CD14-positive monocyte (primary cell): ENCODE results near the gene NCAM1. TPM values are rescaled to one million over a fixed set of nuclear protein-coding genes. Genes with fewer than 3 reads are reported as not detected.

Experiments
- DNase-seq, 3 donors: peaks; one replicate each; pipeline ENCODE4 v3.0.0-alpha.2; 2011 to 2022
- H2AFZ ChIP-seq: 2 replicates; pipeline ENCODE4 v1.6.0; 2012; ENCODE audit warnings: mild to moderate bottlenecking, low read depth, low read length, inconsistent platforms; ENCODE audit not compliant: insufficient read depth, poor library complexity, severe bottlenecking
- H3K27ac ChIP-seq, 2 donors: 1 replicate in 1 of 2; 2 replicates in 1 of 2; pipeline ENCODE4 v1.5.1; 2012 to 2013; ENCODE audit warnings: low read length in 2 of 2, control low read depth in 1 of 2, inconsistent platforms in 1 of 2, low read depth in 1 of 2, mild to moderate bottlenecking in 1 of 2
- H3K27me3 ChIP-seq, 2 donors: one replicate each; pipeline versions ENCODE4 v1.6.0 to v1.6.1; 2011 to 2013; ENCODE audit warnings: low read length in 2 of 2; ENCODE audit not compliant: control insufficient read depth in 2 of 2, insufficient read depth in 2 of 2
- H3K36me3 ChIP-seq, 2 donors: replicated peaks in 1 of 2; 1 replicate in 1 of 2; 2 replicates in 1 of 2; pipeline versions ENCODE4 v1.5.1 to v1.6.1; 2012 to 2013; ENCODE audit warnings: low read length in 2 of 2, control low read depth in 1 of 2, inconsistent platforms in 1 of 2, mild to moderate bottlenecking in 1 of 2; ENCODE audit not compliant: insufficient read depth in 2 of 2, control insufficient read depth in 1 of 2
- H3K4me1 ChIP-seq, 2 donors: 1 replicate in 1 of 2; 2 replicates in 1 of 2; pipeline versions ENCODE4 v1.5.1 to v1.6.1; 2012 to 2013; ENCODE audit warnings: low read length in 2 of 2, control low read depth in 1 of 2, inconsistent platforms in 1 of 2, mild to moderate bottlenecking in 1 of 2, moderate library complexity in 1 of 2; ENCODE audit not compliant: insufficient read depth in 2 of 2, control insufficient read depth in 1 of 2
- H3K4me2 ChIP-seq: replicated peaks from 2 replicates; pipeline ENCODE3; 2012; ENCODE audit warnings: low read length, moderate library complexity, mild to moderate bottlenecking; ENCODE audit not compliant: poor library complexity, severe bottlenecking; ENCODE audit errors: extremely low read depth
- H3K4me3 ChIP-seq, 3 experiments: fragments of 200-600 bp in 1 of 3; sonication (generic) in 1 of 3; replicated peaks in 1 of 3; 1 replicate in 2 of 3; 2 replicates in 1 of 3; pipeline ENCODE4 v1.5.1; 2011 to 2013; ENCODE audit warnings: low read length in 3 of 3, mild to moderate bottlenecking in 3 of 3, control low read depth in 2 of 3, low read depth in 2 of 3, inconsistent platforms in 1 of 3, moderate library complexity in 1 of 3
- H3K79me2 ChIP-seq: 2 replicates; pipeline ENCODE4 v1.6.0; 2012; ENCODE audit warnings: mild to moderate bottlenecking, control low read depth, inconsistent platforms, low read length, moderate library complexity; ENCODE audit not compliant: insufficient read depth
- H3K9ac ChIP-seq: 2 replicates; pipeline ENCODE4 v1.6.0; 2017; ENCODE audit warnings: low read length, mild to moderate bottlenecking; ENCODE audit not compliant: insufficient read depth, poor library complexity, severe bottlenecking
- H3K9me3 ChIP-seq, 2 donors: replicated peaks in 1 of 2; 1 replicate in 1 of 2; 2 replicates in 1 of 2; pipeline versions ENCODE4 v1.5.1 to v1.6.1; 2012 to 2013; ENCODE audit warnings: low read length in 2 of 2, control low read depth in 1 of 2; ENCODE audit not compliant: control insufficient read depth in 1 of 2, insufficient read depth in 1 of 2
- H4K20me1 ChIP-seq: 2 replicates; pipeline ENCODE4 v1.6.0; 2012; ENCODE audit warnings: mild to moderate bottlenecking, low read length, control low read depth, moderate library complexity; ENCODE audit not compliant: insufficient read depth
- H3K27ac Mint-ChIP-seq, 7 donors: one replicate each; pipeline ENCODE4 v1.8.0; 2020; ENCODE audit warnings: mild to moderate bottlenecking in 7 of 7, mixed read lengths in 7 of 7, moderate library complexity in 6 of 7, inconsistent platforms in 2 of 7
- H3K27me3 Mint-ChIP-seq, 3 donors: one replicate each; pipeline ENCODE4 v1.8.0; 2021 to 2022; ENCODE audit warnings: low read depth in 3 of 3, mild to moderate bottlenecking in 3 of 3, mixed read lengths in 3 of 3, moderate library complexity in 3 of 3, inconsistent platforms in 1 of 3
- H3K36me3 Mint-ChIP-seq, 2 donors: one replicate each; pipeline ENCODE4 v1.8.0; 2020; ENCODE audit warnings: mixed read lengths in 2 of 2, inconsistent platforms in 1 of 2, mild to moderate bottlenecking in 1 of 2
- H3K4me1 Mint-ChIP-seq: one replicate; pipeline ENCODE4 v1.8.0; 2020; ENCODE audit warnings: mild to moderate bottlenecking, mixed read lengths
- H3K4me3 Mint-ChIP-seq, 2 donors: one replicate each; pipeline ENCODE4 v1.8.0; 2020; ENCODE audit warnings: mild to moderate bottlenecking in 2 of 2, mixed read lengths in 2 of 2, moderate library complexity in 1 of 2
- H3K9me3 Mint-ChIP-seq, 7 donors: one replicate each; pipeline ENCODE4 v1.8.0; 2020 to 2022; ENCODE audit warnings: mixed read lengths in 7 of 7, mild to moderate bottlenecking in 6 of 7, moderate library complexity in 6 of 7, inconsistent platforms in 2 of 7
- WGBS: methylation state at CpG from one replicate; pipeline ENCODE4 v1.1.5; 2013; ENCODE audit warnings: missing lambda C conversion rate; ENCODE audit not compliant: insufficient coverage; 5-methylcytosine and 5-hydroxymethylcytosine counted together
- intact Hi-C, 2 donors: fragments of 100-400 bp; cut with micrococcal nuclease; formaldehyde crosslinking; loops; one replicate each; pipeline versions ENCODE4 v1.15.0 to v1.15.1; 2023
- polyA plus RNA-seq, 3 donors: library from polyadenylated mRNA; depleted of rRNA in 1 of 3; unstranded in 2 of 3; stranded (reverse) in 1 of 3; fragments of 300-500 nt in 2 of 3; fragments of >200 nt in 1 of 3; fragmentation: Illumina TruSeq in 2 of 3; gene quantifications; 1 replicate in 2 of 3; 2 replicates in 1 of 3; pipeline ENCODE4 v1.2.3, GENCODE V29; 2012 to 2021
- TF ChIP-seq, protein P1 (sequence below): fragments of 200-600 bp; IDR thresholded peaks from one replicate; pipeline ENCODE4 v1.8.0; 2022; ENCODE audit warnings: antibody characterized with exemption, mild to moderate bottlenecking

Gene NCAM1
- polyA plus RNA-seq, 3 donors = 0.65 to 0.69 TPM; not detected in 1

DNA sequence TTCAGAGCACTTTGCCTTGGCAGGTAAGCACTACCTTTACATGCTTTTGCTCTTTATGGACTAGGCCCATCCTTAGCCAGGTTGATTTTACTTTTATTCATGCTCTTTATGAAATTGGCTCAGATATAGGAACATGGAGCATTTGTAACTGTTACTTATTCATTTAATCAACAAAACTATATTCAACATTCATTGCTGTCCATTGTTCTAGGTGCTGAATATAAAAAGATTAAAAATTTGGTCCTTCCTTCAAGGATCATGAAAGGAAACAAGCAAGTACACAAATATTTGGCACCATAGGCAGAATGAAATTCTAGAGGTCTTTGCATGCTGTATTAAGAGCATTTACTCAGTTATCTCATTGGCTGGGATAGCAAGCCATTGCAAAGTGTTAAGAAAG lies 191.3 kb downstream of the NCAM1 start:
- H3K36me3 Mint-ChIP-seq = no peaks in the 10 kb centered on the region
- no peaks in the 10 kb centered on the region for H3K79me2 ChIP-seq
- H3K27ac ChIP-seq = no peak overlapping the region
- peaks cover 0 to 2% (median 0%) of the 10 kb centered on the region in 7 donors for H3K9me3 Mint-ChIP-seq
- H3K27me3 ChIP-seq = no peaks in the 10 kb centered on the region
- H3K9ac ChIP-seq = no peak overlapping the region
- H3K4me2 ChIP-seq = no peak overlapping the region
- H3K4me3 ChIP-seq = no peak overlapping the region
- intact Hi-C loops = no loop called here
- no peak for DNase-seq
- H3K36me3 ChIP-seq = no peaks in the 10 kb centered on the region
- H3K27me3 Mint-ChIP-seq = peaks cover 0 to 3% (median 0%) of the 10 kb centered on the region in 3 donors
- no peaks in the 10 kb centered on the region for H3K9me3 ChIP-seq
- H3K27ac Mint-ChIP-seq = no peak overlapping the region
- H3K4me3 Mint-ChIP-seq = no peak overlapping the region
- H3K4me1 ChIP-seq = no peaks in the 10 kb centered on the region
- no peak overlapping the region for H2AFZ ChIP-seq
- TF ChIP-seq, protein P1, sequence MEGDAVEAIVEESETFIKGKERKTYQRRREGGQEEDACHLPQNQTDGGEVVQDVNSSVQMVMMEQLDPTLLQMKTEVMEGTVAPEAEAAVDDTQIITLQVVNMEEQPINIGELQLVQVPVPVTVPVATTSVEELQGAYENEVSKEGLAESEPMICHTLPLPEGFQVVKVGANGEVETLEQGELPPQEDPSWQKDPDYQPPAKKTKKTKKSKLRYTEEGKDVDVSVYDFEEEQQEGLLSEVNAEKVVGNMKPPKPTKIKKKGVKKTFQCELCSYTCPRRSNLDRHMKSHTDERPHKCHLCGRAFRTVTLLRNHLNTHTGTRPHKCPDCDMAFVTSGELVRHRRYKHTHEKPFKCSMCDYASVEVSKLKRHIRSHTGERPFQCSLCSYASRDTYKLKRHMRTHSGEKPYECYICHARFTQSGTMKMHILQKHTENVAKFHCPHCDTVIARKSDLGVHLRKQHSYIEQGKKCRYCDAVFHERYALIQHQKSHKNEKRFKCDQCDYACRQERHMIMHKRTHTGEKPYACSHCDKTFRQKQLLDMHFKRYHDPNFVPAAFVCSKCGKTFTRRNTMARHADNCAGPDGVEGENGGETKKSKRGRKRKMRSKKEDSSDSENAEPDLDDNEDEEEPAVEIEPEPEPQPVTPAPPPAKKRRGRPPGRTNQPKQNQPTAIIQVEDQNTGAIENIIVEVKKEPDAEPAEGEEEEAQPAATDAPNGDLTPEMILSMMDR = no peak
- H3K4me1 Mint-ChIP-seq = no peaks in the 10 kb centered on the region
- no peaks in the 10 kb centered on the region for H4K20me1 ChIP-seq

GRCh38 chr11:113153847-113154246 lies 192.6 kb downstream of the NCAM1 start:
- no peak overlapping the region for H3K27ac ChIP-seq
- H3K27ac Mint-ChIP-seq = no peak overlapping the region
- H3K36me3 ChIP-seq = no peaks in the 10 kb centered on the region
- 87% methylated on average over 2 of the region's 2 CpGs for WGBS
- intact Hi-C loops = no loop called here
- H3K4me2 ChIP-seq = no peak overlapping the region
- H3K9me3 ChIP-seq = no peaks in the 10 kb centered on the region
- no peak overlapping the region for H3K4me3 ChIP-seq
- H4K20me1 ChIP-seq = no peaks in the 10 kb centered on the region
- H3K79me2 ChIP-seq = no peaks in the 10 kb centered on the region
- peaks cover 0 to 2% (median 0%) of the 10 kb centered on the region in 7 donors for H3K9me3 Mint-ChIP-seq
- H3K4me1 Mint-ChIP-seq = no peaks in the 10 kb centered on the region
- no peak overlapping the region for H3K4me3 Mint-ChIP-seq
- H2AFZ ChIP-seq = no peak overlapping the region
- TF ChIP-seq, protein P1 = no peak
- DNase-seq = no peak
- no peaks in the 10 kb centered on the region for H3K4me1 ChIP-seq
- no peak overlapping the region for H3K9ac ChIP-seq
- H3K36me3 Mint-ChIP-seq = no peaks in the 10 kb centered on the region
- H3K27me3 ChIP-seq = no peaks in the 10 kb centered on the region
- H3K27me3 Mint-ChIP-seq = peaks cover 0 to 3% (median 3%) of the 10 kb centered on the region in 3 donors
